Endothelial cell (in vitro differentiated cells): ENCODE data around the gene CFAP73. TPM values are rescaled to one million over a fixed set of nuclear protein-coding genes. Genes with fewer than 3 reads are reported as not detected.
"Not testable (repeated sequence)": the region's sequence is repeated elsewhere in the genome, so short reads cannot be mapped to it uniquely, and the experiment has no call there.

Source experiments
- DNase-seq: peaks from one replicate; pipeline ENCODE4 v3.0.0; 2021; ENCODE audit warnings: low spot score
- H3K27ac Mint-ChIP-seq: one replicate; pipeline ENCODE4 v1.8.0; 2021; ENCODE audit warnings: mixed read lengths, inconsistent platforms; ENCODE audit not compliant: unreplicated experiment
- H3K27me3 Mint-ChIP-seq: one replicate; pipeline ENCODE4 v1.8.0; 2021; ENCODE audit warnings: mild to moderate bottlenecking, moderate library complexity, mixed read lengths, inconsistent platforms; ENCODE audit not compliant: unreplicated experiment
- H3K36me3 Mint-ChIP-seq: one replicate; pipeline ENCODE4 v1.8.0; 2021; ENCODE audit warnings: mild to moderate bottlenecking, low read depth, mixed read lengths, inconsistent platforms; ENCODE audit not compliant: unreplicated experiment
- H3K4me1 Mint-ChIP-seq: one replicate; pipeline ENCODE4 v1.8.0; 2021; ENCODE audit warnings: mild to moderate bottlenecking, mixed read lengths, inconsistent platforms; ENCODE audit not compliant: unreplicated experiment
- H3K4me3 Mint-ChIP-seq: one replicate; pipeline ENCODE4 v1.8.0; 2021; ENCODE audit warnings: mild to moderate bottlenecking, mixed read lengths, inconsistent platforms; ENCODE audit not compliant: unreplicated experiment
- H3K9me3 Mint-ChIP-seq: one replicate; pipeline ENCODE4 v1.8.0; 2021; ENCODE audit warnings: mixed read lengths, inconsistent platforms; ENCODE audit not compliant: unreplicated experiment
- CTCF ChIP-seq: fragments of 200-600 bp; sonication (generic); IDR thresholded peaks from one replicate; pipeline ENCODE4 v1.5.0; 2021; ENCODE audit warnings: antibody characterized with exemption; ENCODE audit not compliant: unreplicated experiment
- total RNA-seq: library from RNA; stranded (reverse); fragmentation: NEBNext Ultra II Directional; extraction: Animal tissue kit (Norgen Biotek cat#: 25700); gene quantifications from one replicate; pipeline ENCODE4 v1.2.1, GENCODE V29; 2021; ENCODE audit not compliant: unreplicated experiment

CFAP73 gene
- total RNA-seq, 1 donor from 2014 or later: not detected

- no peak for TF ChIP-seq CTCF
These were observed 12.5 kb upstream of the CFAP73 start for GRCh38 chr12:113136990-113137511.

GRCh38 chr12:113137861-113138783 is 11.4 kb upstream of the CFAP73 start:
- DNase-seq: no peak
- H3K27me3 Mint-ChIP-seq: peaks cover 9% of the 10 kb centered on the region
- no peak for TF ChIP-seq CTCF
- H3K36me3 Mint-ChIP-seq: no peaks in the 10 kb centered on the region
- no peak overlapping the region for H3K4me3 Mint-ChIP-seq
- no peaks in the 10 kb centered on the region for H3K4me1 Mint-ChIP-seq
- H3K27ac Mint-ChIP-seq: no peak overlapping the region
- H3K9me3 Mint-ChIP-seq: no peaks in the 10 kb centered on the region

More at GRCh38 chr12:113136990-113137511, 12.5 kb upstream of the CFAP73 start:
- Mint-ChIP-seq H3K27ac (no peak overlapping the region), H3K4me3 (no peak overlapping the region), H3K9me3 (no peaks in the 10 kb centered on the region), H3K4me1 (no peaks in the 10 kb centered on the region), H3K27me3 (peaks cover 13% of the 10 kb centered on the region), H3K36me3 (no peaks in the 10 kb centered on the region)
- DNase-seq: no peak

- no peak overlapping the region for H3K27ac Mint-ChIP-seq
- no peak for DNase-seq
- no peak overlapping the region for H3K4me3 Mint-ChIP-seq
- TF ChIP-seq CTCF: no peak
- no peaks in the 10 kb centered on the region for H3K9me3 Mint-ChIP-seq
- H3K36me3 Mint-ChIP-seq: no peaks in the 10 kb centered on the region
- H3K27me3 Mint-ChIP-seq: peaks cover 8% of the 10 kb centered on the region
- no peaks in the 10 kb centered on the region for H3K4me1 Mint-ChIP-seq
These were observed 10.7 kb upstream of the CFAP73 start for GRCh38 chr12:113138826-113139225.

GRCh38 chr12:113140706-113141105 is 8.8 kb upstream of the CFAP73 start:
- Mint-ChIP-seq H3K4me1 (no peaks in the 10 kb centered on the region), H3K36me3 (no peaks in the 10 kb centered on the region), H3K4me3 (no peak overlapping the region), H3K9me3 (no peaks in the 10 kb centered on the region), H3K27ac (no peak overlapping the region), H3K27me3 (peaks cover 8% of the 10 kb centered on the region)
- DNase-seq: no peak
- no peak for TF ChIP-seq CTCF

- H3K27ac Mint-ChIP-seq, H3K4me1 Mint-ChIP-seq, H3K4me3 Mint-ChIP-seq, H3K36me3 Mint-ChIP-seq, H3K27me3 Mint-ChIP-seq, H3K9me3 Mint-ChIP-seq, DNase-seq: not testable (repeated sequence)
These were observed 7.8 kb upstream of the CFAP73 start for GRCh38 chr12:113141716-113142115.
